H4 (cell line): ENCODE results near the gene CASP9. TPM values are rescaled to one million over a fixed set of nuclear protein-coding genes. Genes with fewer than 3 reads are reported as not detected.
A peak's percentile ranks its signal among the peaks of the same experiment; 100 is the strongest.
"Not testable (repeated sequence)": the region's sequence is repeated elsewhere in the genome, so short reads cannot be mapped to it uniquely, and the experiment has no call there.

Experiments used
- DNase-seq: peaks from one replicate; pipeline ENCODE4 v3.0.0-alpha.2; 2015; ENCODE audit warnings: low spot score
- total RNA-seq: library from RNA; depleted of rRNA; stranded (reverse); fragments of >200 nt; shearing (Covaris generic); gene quantifications from 2 replicates; pipeline ENCODE4 v1.2.3, GENCODE V29; 2014

Gene CASP9
- total RNA-seq, 1 experiment from 2014 or later: 10.3 TPM

GRCh38 chr1:15526021-15526489, 2.0 kb upstream of the CASP9 start:
- no peak for DNase-seq

- DNase-seq: peak; percentile 96
These were observed 1.3 kb upstream of the CASP9 start for GRCh38 chr1:15525050-15526020.

GRCh38 chr1:15524283-15525049, 451 bp upstream of the CASP9 start:
- peak; percentile 93 for DNase-seq

GRCh38 chr1:15523104-15524020, 653 bp downstream of the CASP9 start:
- no peak for DNase-seq

- no peak for DNase-seq
These were observed 1.5 kb downstream of the CASP9 start for GRCh38 chr1:15522551-15522950.

- DNase-seq: not testable (repeated sequence)
These were observed 2.7 kb downstream of the CASP9 start for GRCh38 chr1:15521206-15521906.

- no peak for DNase-seq
These were observed 4.4 kb downstream of the CASP9 start for GRCh38 chr1:15519625-15520024.

GRCh38 chr1:15515022-15515663, 8.9 kb downstream of the CASP9 start:
- no peak for DNase-seq

- DNase-seq: not testable (repeated sequence)
These were observed 9.5 kb downstream of the CASP9 start for GRCh38 chr1:15514557-15514956.

GRCh38 chr1:15513919-15514318, 10.1 kb downstream of the CASP9 start:
- no peak for DNase-seq

- no peak for DNase-seq
These were observed 10.8 kb downstream of the CASP9 start for GRCh38 chr1:15513192-15513591.

- DNase-seq: no peak
These were observed 13.2 kb downstream of the CASP9 start for GRCh38 chr1:15510611-15511405.

GRCh38 chr1:15509586-15509985, 14.4 kb downstream of the CASP9 start:
- no peak for DNase-seq

GRCh38 chr1:15508700-15509487, 15.1 kb downstream of the CASP9 start:
- DNase-seq: no peak

GRCh38 chr1:15507278-15507677, 16.7 kb downstream of the CASP9 start:
- DNase-seq: no peak

- DNase-seq: no peak
These were observed 17.2 kb downstream of the CASP9 start for GRCh38 chr1:15506831-15507230.

GRCh38 chr1:15504436-15504835, 19.6 kb downstream of the CASP9 start:
- DNase-seq: no peak

GRCh38 chr1:15501208-15502032, 22.6 kb downstream of the CASP9 start:
- DNase-seq: peak; percentile 53
